Measurements from ENCODE around the gene CFAP77. TPM values are rescaled to one million over a fixed set of nuclear protein-coding genes. Genes with fewer than 3 reads are reported as not detected.

The CFAP77 gene
- total RNA-seq, 1 donor from 2014 or later: not detected

DNA sequence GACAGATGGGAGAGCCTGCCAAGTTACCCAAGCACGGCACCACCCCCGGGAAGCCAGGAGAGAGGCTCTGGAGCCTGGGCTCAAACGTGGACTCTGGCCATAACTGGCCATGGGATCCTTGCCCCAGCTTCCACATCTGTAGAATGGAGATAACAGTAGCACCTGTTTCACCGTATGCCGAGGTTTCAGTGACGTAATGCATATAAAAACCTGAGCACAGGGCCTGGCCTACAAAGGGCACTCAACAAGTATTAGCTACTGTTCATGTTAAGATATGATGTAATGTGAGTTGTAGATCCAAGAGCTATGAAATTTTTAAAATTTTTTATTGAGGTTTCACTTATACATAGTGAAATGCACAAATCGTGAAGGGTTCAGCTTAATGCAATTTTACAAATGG, 90.2 kb downstream of the CFAP77 start:
- Histone ChIP-seq H3K4me1 (no peaks in the 10 kb centered on the region), H3K27me3 (peaks cover 23% of the 10 kb centered on the region), H3K27ac (no peak overlapping the region), H3K4me3 (no peak overlapping the region), H3K36me3 (no peaks in the 10 kb centered on the region), H3K9me3 (no peaks in the 10 kb centered on the region)
- DNase-seq (no peak), ATAC-seq (no peak)
- TF ChIP-seq, protein P1, sequence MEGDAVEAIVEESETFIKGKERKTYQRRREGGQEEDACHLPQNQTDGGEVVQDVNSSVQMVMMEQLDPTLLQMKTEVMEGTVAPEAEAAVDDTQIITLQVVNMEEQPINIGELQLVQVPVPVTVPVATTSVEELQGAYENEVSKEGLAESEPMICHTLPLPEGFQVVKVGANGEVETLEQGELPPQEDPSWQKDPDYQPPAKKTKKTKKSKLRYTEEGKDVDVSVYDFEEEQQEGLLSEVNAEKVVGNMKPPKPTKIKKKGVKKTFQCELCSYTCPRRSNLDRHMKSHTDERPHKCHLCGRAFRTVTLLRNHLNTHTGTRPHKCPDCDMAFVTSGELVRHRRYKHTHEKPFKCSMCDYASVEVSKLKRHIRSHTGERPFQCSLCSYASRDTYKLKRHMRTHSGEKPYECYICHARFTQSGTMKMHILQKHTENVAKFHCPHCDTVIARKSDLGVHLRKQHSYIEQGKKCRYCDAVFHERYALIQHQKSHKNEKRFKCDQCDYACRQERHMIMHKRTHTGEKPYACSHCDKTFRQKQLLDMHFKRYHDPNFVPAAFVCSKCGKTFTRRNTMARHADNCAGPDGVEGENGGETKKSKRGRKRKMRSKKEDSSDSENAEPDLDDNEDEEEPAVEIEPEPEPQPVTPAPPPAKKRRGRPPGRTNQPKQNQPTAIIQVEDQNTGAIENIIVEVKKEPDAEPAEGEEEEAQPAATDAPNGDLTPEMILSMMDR (IDR thresholded peaks at IDR 0.05): no peak
- intact Hi-C loops (cut with DNase I): loop anchor here (10.0 kb wide), 1 partner anchor 305 kb away; no protein-coding TSS in a partner anchor

DNA sequence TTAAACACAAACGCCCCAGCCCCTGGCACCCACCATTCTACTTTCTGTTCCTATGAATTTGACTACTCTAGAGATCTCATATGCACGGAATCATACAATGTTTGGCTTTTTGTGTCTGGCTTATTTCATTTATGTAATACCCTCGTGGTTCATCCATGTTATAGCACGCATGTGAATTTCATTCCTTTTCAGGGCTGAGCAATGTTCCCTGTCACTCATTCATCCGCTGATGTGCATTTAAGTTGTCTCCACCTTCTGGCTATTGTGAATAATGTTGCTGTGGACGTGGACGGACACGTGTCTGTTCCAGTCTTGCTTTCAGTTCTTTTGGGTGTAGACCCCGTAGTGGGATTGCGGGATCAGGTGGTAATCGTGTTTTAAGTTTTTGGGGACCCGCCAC, 92.5 kb downstream of the CFAP77 start:
- no peaks in the 10 kb centered on the region for H3K36me3 ChIP-seq
- H3K27me3 ChIP-seq: peaks cover 25% of the 10 kb centered on the region
- no peak overlapping the region for H3K4me3 ChIP-seq
- DNase-seq (no peak), ATAC-seq (no peak)
- no peak overlapping the region for H3K27ac ChIP-seq
- intact Hi-C loops (cut with DNase I): loop anchor here (10.0 kb wide), 1 partner anchor 302 kb away; no protein-coding TSS in a partner anchor
- TF ChIP-seq, protein P1 (IDR thresholded peaks at IDR 0.05): no peak
- H3K4me1 ChIP-seq: peaks cover 8% of the 10 kb centered on the region
- H3K9me3 ChIP-seq: no peaks in the 10 kb centered on the region

DNA sequence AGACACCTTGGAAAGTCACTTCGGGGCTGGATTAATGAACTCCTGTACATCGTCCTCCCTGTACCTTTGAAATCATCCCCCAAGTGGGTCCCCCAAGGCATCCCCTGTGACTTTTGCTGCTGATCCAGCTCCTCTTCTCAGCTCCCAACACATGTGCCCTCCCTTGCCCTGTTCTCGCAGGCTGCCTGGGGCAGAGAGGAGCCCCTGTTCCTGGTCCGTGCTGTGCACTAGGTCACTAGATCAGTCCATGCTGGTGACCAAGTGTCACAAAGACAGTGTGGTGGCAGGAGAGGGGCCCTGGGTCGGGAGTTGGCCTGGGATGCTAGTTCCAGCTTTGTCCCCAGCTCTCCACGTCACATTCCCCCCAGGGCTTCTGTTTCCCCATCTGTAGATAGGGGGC, 93.1 kb downstream of the CFAP77 start:
- TF ChIP-seq, protein P1 (IDR thresholded peaks at IDR 0.05): no peak
- H3K4me1 ChIP-seq: peaks cover 8% of the 10 kb centered on the region
- H3K9me3 ChIP-seq: no peaks in the 10 kb centered on the region
- no peak for ATAC-seq
- peaks cover 29% of the 10 kb centered on the region for H3K27me3 ChIP-seq
- H3K4me3 ChIP-seq: no peak overlapping the region
- no peak overlapping the region for H3K27ac ChIP-seq
- intact Hi-C loops (cut with DNase I): loop anchor here (10.0 kb wide), 1 partner anchor 302 kb away; no protein-coding TSS in a partner anchor
- no peak for DNase-seq
- H3K36me3 ChIP-seq: no peaks in the 10 kb centered on the region

DNA sequence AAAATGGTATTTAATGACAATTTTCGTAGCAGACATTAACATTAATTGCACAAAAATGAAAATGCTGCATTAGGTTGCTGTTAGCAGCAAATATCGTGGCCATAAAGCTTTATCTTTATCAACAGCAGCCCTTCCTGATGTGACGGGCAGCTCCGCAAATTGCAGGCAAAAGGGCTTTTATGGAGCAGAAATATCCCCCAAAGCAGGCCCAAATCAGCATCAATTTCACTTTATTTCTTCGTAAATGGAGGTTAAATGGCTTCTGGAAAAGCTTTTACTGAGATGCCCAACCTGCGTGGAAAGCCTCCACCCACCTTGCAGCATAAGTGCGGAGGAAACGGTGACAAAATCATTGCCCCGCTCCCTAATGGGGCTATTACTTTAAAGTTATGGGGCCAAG, 94.5 kb downstream of the CFAP77 start:
- H3K36me3 ChIP-seq: no peaks in the 10 kb centered on the region

DNA sequence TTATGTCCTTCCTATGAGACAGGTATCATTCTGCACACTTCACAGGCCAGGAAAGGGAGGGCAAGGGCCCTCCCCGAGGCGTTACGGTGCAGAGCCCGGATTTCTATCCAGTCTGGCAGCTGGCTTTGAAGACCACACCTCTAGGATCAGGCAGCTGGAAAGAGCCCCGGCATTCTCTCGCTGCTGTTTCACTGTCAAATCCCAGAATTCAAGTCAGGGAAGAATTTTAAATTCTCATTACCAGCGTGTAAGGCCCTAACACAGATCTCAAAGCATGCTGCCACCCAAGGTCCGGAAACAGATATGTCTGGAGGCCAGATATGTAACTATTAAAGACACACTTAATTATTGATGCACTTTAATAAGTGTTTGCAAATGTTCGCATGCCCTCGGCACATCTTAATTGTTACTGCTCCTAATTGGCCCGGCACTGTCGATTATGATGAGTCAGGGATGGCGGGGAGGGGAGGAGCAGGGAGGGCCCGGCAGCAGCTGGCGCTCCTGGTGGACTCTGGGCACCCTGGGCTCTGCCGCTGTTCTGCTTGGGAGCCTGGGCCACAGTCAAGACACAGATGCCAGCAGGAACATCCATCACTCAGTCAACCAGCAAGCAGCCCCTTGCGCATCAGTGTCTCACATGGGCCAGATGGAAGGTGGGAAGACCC, 96.1 kb downstream of the CFAP77 start:
- ATAC-seq: no peak

More for the DNA sequence above, 94.5 kb downstream of the CFAP77 start:
- ATAC-seq: no peak
- TF ChIP-seq, protein P1 (IDR thresholded peaks at IDR 0.05): no peak
- Histone ChIP-seq H3K4me3 (no peak overlapping the region), H3K9me3 (no peaks in the 10 kb centered on the region), H3K27ac (no peak overlapping the region), H3K4me1 (peaks cover 8% of the 10 kb centered on the region), H3K27me3 (peaks cover 40% of the 10 kb centered on the region)
- intact Hi-C loops (cut with DNase I): loop anchor here (10.0 kb wide), 1 partner anchor 300 kb away; no protein-coding TSS in a partner anchor
- no peak for DNase-seq

More for the DNA sequence above, 96.1 kb downstream of the CFAP77 start:
- Histone ChIP-seq H3K4me3 (no peak overlapping the region), H3K36me3 (no peaks in the 10 kb centered on the region), H3K27ac (no peak overlapping the region), H3K9me3 (no peaks in the 10 kb centered on the region), H3K4me1 (peaks cover 8% of the 10 kb centered on the region), H3K27me3 (peaks cover 42% of the 10 kb centered on the region)
- intact Hi-C loops (cut with DNase I): loop anchor here (10.0 kb wide), 1 partner anchor 299 kb away; no protein-coding TSS in a partner anchor
- TF ChIP-seq, protein P1 (IDR thresholded peaks at IDR 0.05): no peak
- no peak for DNase-seq
